HepG2 (cell line): ENCODE measurements around the gene CACHD1. TPM values are rescaled to one million over a fixed set of nuclear protein-coding genes. Genes with fewer than 3 reads are reported as not detected.

Source experiments
- ATAC-seq: fragments of 200-7000 bp; cut with Tn5 transposase; 3 replicates; pipeline ENCODE4 v1.9.1; 2020; ENCODE audit warnings: mild to moderate bottlenecking, moderate library complexity
- BruUV-seq: library from RNA; stranded (reverse); fragments of 400-500 nt; replicated peaks from 2 replicates; lab custom pipeline; 2021; lab: Mats Ljungman, UMichigan
- CTCF ChIA-PET: fragments of 300-600 bp; formaldehyde crosslinking; extraction: SDS; loops from one replicate; lab custom pipeline; 2021; ENCODE audit warnings: low total read pairs, inconsistent platforms, low intra/inter-chr PET ratio; lab: Yijun Ruan, JAX
- POLR2A ChIA-PET: fragments of 350-600 bp; sonication (Branson Sonifier 250); formaldehyde crosslinking; loops from one replicate; lab custom pipeline; 2020; ENCODE audit warnings: antibody characterized with exemption, inconsistent platforms; lab: Yijun Ruan, JAX
- DNase-seq: peaks from one replicate; pipeline ENCODE4 v3.0.0-alpha.2; 2015; ENCODE audit warnings: low spot score
- FAIRE-seq: peaks from 3 replicates; lab custom pipeline; 2011; peaks lifted over from hg19 to GRCh38; lab: Jason Lieb, UNC
- H2AFZ ChIP-seq: one replicate; pipeline ENCODE4 v1.6.1; 2011; ENCODE audit warnings: low read length, inconsistent platforms
- H3K27ac ChIP-seq: fragments of 300-600 bp; 3 replicates; pipeline ENCODE4 v1.8.0; 2011; ENCODE audit warnings: mixed run types, mild to moderate bottlenecking, mixed read lengths, low read length, inconsistent platforms; ENCODE audit not compliant: insufficient read depth; ENCODE audit errors: extremely low read length
- H3K27me3 ChIP-seq, 2 experiments: fragments of 200-600 bp in 1 of 2; 2 replicates in 1 of 2; 3 replicates in 1 of 2; pipeline versions ENCODE4 v1.6.0 to v1.8.0; 2011; ENCODE audit warnings: low read length in 2 of 2, mild to moderate bottlenecking in 2 of 2, moderate library complexity in 2 of 2, inconsistent platforms in 1 of 2; ENCODE audit not compliant: insufficient read depth in 2 of 2, control insufficient read depth in 1 of 2
- H3K36me3 ChIP-seq, 2 experiments: fragments of 200-600 bp in 1 of 2; replicated peaks in 1 of 2; 2 replicates in 1 of 2; 3 replicates in 1 of 2; pipeline versions ENCODE4 v1.5.1 to v1.8.0; 2011; ENCODE audit warnings: low read length in 2 of 2, inconsistent platforms in 1 of 2; ENCODE audit not compliant: insufficient read depth in 2 of 2, control insufficient read depth in 1 of 2
- H3K4me1 ChIP-seq: 2 replicates; pipeline ENCODE4 v1.5.1; 2012; ENCODE audit warnings: low read length, inconsistent platforms; ENCODE audit not compliant: insufficient read depth
- H3K4me2 ChIP-seq: 2 replicates; pipeline ENCODE4 v1.6.0; 2011; ENCODE audit warnings: low read depth, low read length, inconsistent platforms
- H3K4me3 ChIP-seq, 3 experiments: fragments of 200-600 bp in 1 of 3; sonication (generic), shearing (Covaris generic) in 1 of 3; replicated peaks in 1 of 3; 2 replicates each; pipeline ENCODE4 v1.5.1; 2011 to 2016; ENCODE audit warnings: low read length in 3 of 3, inconsistent platforms in 2 of 3, low read depth in 2 of 3, mild to moderate bottlenecking in 2 of 3, control low read depth in 1 of 3, mixed read lengths in 1 of 3; ENCODE audit not compliant: insufficient read depth in 1 of 3
- H3K79me2 ChIP-seq: one replicate; pipeline ENCODE4 v1.6.1; 2011; ENCODE audit warnings: low read length, inconsistent platforms; ENCODE audit not compliant: insufficient read depth
- H3K9ac ChIP-seq: 2 replicates; pipeline ENCODE4 v1.6.0; 2011; ENCODE audit warnings: mild to moderate bottlenecking, low read depth, low read length, inconsistent platforms; ENCODE audit not compliant: insufficient read depth
- H3K9me3 ChIP-seq: 2 replicates; pipeline ENCODE4 v1.5.1; 2012; ENCODE audit warnings: mild to moderate bottlenecking, low read length
- H4K20me1 ChIP-seq: 2 replicates; pipeline ENCODE4 v1.6.0; 2011; ENCODE audit warnings: inconsistent platforms, mild to moderate bottlenecking, low read length, moderate library complexity; ENCODE audit not compliant: insufficient read depth
- AFF4 ChIP-seq: sonication (generic); formaldehyde crosslinking; IDR thresholded peaks from 2 replicates; pipeline ENCODE4 v1.4.0; 2020; ENCODE audit warnings: missing genetic modification reagents
- DPF2 ChIP-seq: sonication (generic); formaldehyde crosslinking; IDR thresholded peaks from 2 replicates; pipeline ENCODE4 v1.4.0; 2020; ENCODE audit warnings: mild to moderate bottlenecking, low read depth, missing genetic modification reagents, borderline replicate concordance
- ELK4 ChIP-seq: sonication (generic); formaldehyde crosslinking; IDR thresholded peaks from 2 replicates; pipeline ENCODE4 v1.9.0; 2021; ENCODE audit warnings: missing genetic modification reagents, borderline replicate concordance
- EZH2 ChIP-seq: conservative IDR thresholded peaks from 2 replicates; pipeline ENCODE4 v1.6.1; 2012; ENCODE audit warnings: mild to moderate bottlenecking, low read depth, low read length, moderate library complexity
- JUNB ChIP-seq: sonication (generic); formaldehyde crosslinking; IDR thresholded peaks from 2 replicates; pipeline ENCODE4 v1.8.0; 2022; ENCODE audit warnings: missing genetic modification reagents, mild to moderate bottlenecking, borderline replicate concordance
- NR2F1 ChIP-seq, 2 experiments: fragments of 450-650 bp in 1 of 2; formaldehyde crosslinking in 1 of 2; IDR thresholded peaks; 2 replicates each; pipeline versions ENCODE4 v1.5.0 to v1.6.1; 2016 to 2020; ENCODE audit warnings: mild to moderate bottlenecking in 1 of 2, missing compliant biosample characterization in 1 of 2, missing genetic modification reagents in 1 of 2, moderate library complexity in 1 of 2
- SUZ12 ChIP-seq: fragments of 150-350 bp; IDR thresholded peaks from 2 replicates; pipeline ENCODE4 v1.6.1; 2014; ENCODE audit warnings: low read depth, low read length
- TCF7 ChIP-seq: sonication (generic); IDR thresholded peaks from 2 replicates; pipeline ENCODE4 v1.6.1; 2016; ENCODE audit warnings: antibody characterized with exemption, low read depth
- ZNF350 ChIP-seq: sonication (generic); formaldehyde crosslinking; IDR thresholded peaks from 2 replicates; pipeline ENCODE4 v1.4.0; 2020; ENCODE audit warnings: mild to moderate bottlenecking, low read depth, missing genetic modification reagents, borderline replicate concordance
- ZNF430 ChIP-seq: sonication (generic); formaldehyde crosslinking; IDR thresholded peaks from 2 replicates; pipeline ENCODE4 v1.9.0; 2021; ENCODE audit warnings: mild to moderate bottlenecking, missing genetic modification reagents
- ZNF550 ChIP-seq: sonication (generic); formaldehyde crosslinking; IDR thresholded peaks from 2 replicates; pipeline ENCODE4 v1.4.0; 2020; ENCODE audit warnings: mild to moderate bottlenecking, missing genetic modification reagents, borderline replicate concordance
- ZNF589 ChIP-seq: sonication (generic); formaldehyde crosslinking; conservative IDR thresholded peaks from 2 replicates; pipeline ENCODE4 v1.8.0; 2022; ENCODE audit warnings: mild to moderate bottlenecking, moderate library complexity, missing genetic modification reagents
- ZNF609 ChIP-seq: sonication (generic); formaldehyde crosslinking; IDR thresholded peaks from 2 replicates; pipeline ENCODE4 v1.4.0; 2020; ENCODE audit warnings: mild to moderate bottlenecking, missing genetic modification reagents, borderline replicate concordance
- ZNF740 ChIP-seq: sonication (generic); formaldehyde crosslinking; IDR thresholded peaks from 2 replicates; pipeline ENCODE4 v1.4.0; 2020; ENCODE audit warnings: missing genetic modification reagents
- ZSCAN31 ChIP-seq: sonication (generic); formaldehyde crosslinking; IDR thresholded peaks from 2 replicates; pipeline ENCODE4 v1.5.0; 2020; ENCODE audit warnings: low read depth, mild to moderate bottlenecking, missing genetic modification reagents
- WGBS: methylation state at CpG from one replicate; pipeline ENCODE4 v1.1.6; 2017; ENCODE audit warnings: low lambda C conversion rate; 5-methylcytosine and 5-hydroxymethylcytosine counted together
- in situ Hi-C: cut with HindIII; loops from 2 replicates; pipeline ENCODE4 v1.10.0; 2017; ENCODE audit warnings: low pct_unique_long_range_greater_than_20kb; ENCODE audit not compliant: extremely low pct_ligation_motif_present
- intact Hi-C: fragments of 100-400 bp; cut with micrococcal nuclease; formaldehyde crosslinking; loops from one replicate; pipeline ENCODE4 v1.10.0; 2022; ENCODE audit not compliant: unreplicated experiment
- polyA plus RNA-seq, 8 experiments: library from polyadenylated mRNA; depleted of rRNA in 3 of 8; stranded (reverse) in 7 of 8; unstranded in 1 of 8; fragments of >200 nt; fragmentation: Illumina TruSeq in 4 of 8; extraction: Trizol in 4 of 8; gene quantifications; 2 replicates each; pipeline versions ENCODE4 v1.2.1 to v1.2.3, GENCODE V29; 2011 to 2016; ENCODE audit warnings: low read depth in 4 of 8, missing spikeins in 1 of 8, mixed read lengths in 1 of 8; ENCODE audit not compliant: insufficient read depth in 1 of 8
- total RNA-seq, 5 experiments: library from RNA; depleted of rRNA; stranded (reverse); fragments of >200 nt; fragmentation: Illumina TruSeq; extraction: Trizol; gene quantifications; 2 replicates each; pipeline ENCODE4 v1.2.3, GENCODE V29; 2016; ENCODE audit warnings: low read depth in 1 of 5

Gene CACHD1
- total and polyA plus RNA-seq, 2 of the 13 experiments (the other 11 are each of a cell fraction or from before 2014, with no cell fraction given): 0.11 TPM; not detected in 1

- H3K27ac ChIP-seq: no peak overlapping the region
- in situ Hi-C loops: no loop called here
- H3K4me3 ChIP-seq: no peak overlapping the region
- ATAC-seq (no peak), DNase-seq (no peak), FAIRE-seq (no peak)
- no peak overlapping the region for H3K9ac ChIP-seq
- no peaks in the 10 kb centered on the region for H3K36me3 ChIP-seq
- H3K27me3 ChIP-seq: peaks cover 0 to 7% of the 10 kb centered on the region in 2 experiments; a peak in 2 of 5 replicates
- WGBS: 6% methylated on average over 5 of the region's 5 CpGs
- intact Hi-C loops: loop anchor here (5.0 kb wide), 1 partner anchor 127 kb away; no protein-coding TSS in a partner anchor
- no TSS peak for BruUV-seq
- H3K79me2 ChIP-seq: no peaks in the 10 kb centered on the region
- H3K4me2 ChIP-seq: no peak overlapping the region
- ChIA-PET CTCF (no interaction called here), POLR2A (no interaction called here)
- no peaks in the 10 kb centered on the region for H3K9me3 ChIP-seq
- H3K4me1 ChIP-seq: no peaks in the 10 kb centered on the region
- H4K20me1 ChIP-seq: no peaks in the 10 kb centered on the region
- no peak overlapping the region for H2AFZ ChIP-seq
- no peak for TF ChIP-seq ZNF430 (CRISPR knock-in tag)
- no peak for TF ChIP-seq SUZ12
- TF ChIP-seq ELK4: no peak
- TF ChIP-seq ZNF550 (CRISPR knock-in tag): no peak
- no peak for TF ChIP-seq ZSCAN31 (CRISPR knock-in tag)
- no peak for TF ChIP-seq ZNF589
- TF ChIP-seq ZNF609 (CRISPR knock-in tag): no peak
- no peak for TF ChIP-seq AFF4 (CRISPR knock-in tag)
- TF ChIP-seq ZNF740: no peak
- no peak for TF ChIP-seq JUNB (CRISPR knock-in tag)
- TF ChIP-seq EZH2: no peak
- TF ChIP-seq NR2F1 (CRISPR knock-in tag; IDR thresholded peaks at IDR 0.05): no peak
- TF ChIP-seq ZNF350 (CRISPR knock-in tag): no peak
- no peak for TF ChIP-seq DPF2 (CRISPR knock-in tag)
- TF ChIP-seq TCF7: no peak
Observed at GRCh38 chr1:64550510-64550909, 80.6 kb downstream of the CACHD1 start.
